Activated T-helper 9 cell treated with anti-CD3 and anti-CD28 coated beads, Interleukin-2, amount 50 U/mL, for 16 hours (primary cell): ENCODE measurements around the gene PARP3.

Experiments used
- DNase-seq: peaks from one replicate; pipeline ENCODE4 v3.0.0-alpha.2; 2020; ENCODE audit warnings: low read depth

PARP3 gene

DNA sequence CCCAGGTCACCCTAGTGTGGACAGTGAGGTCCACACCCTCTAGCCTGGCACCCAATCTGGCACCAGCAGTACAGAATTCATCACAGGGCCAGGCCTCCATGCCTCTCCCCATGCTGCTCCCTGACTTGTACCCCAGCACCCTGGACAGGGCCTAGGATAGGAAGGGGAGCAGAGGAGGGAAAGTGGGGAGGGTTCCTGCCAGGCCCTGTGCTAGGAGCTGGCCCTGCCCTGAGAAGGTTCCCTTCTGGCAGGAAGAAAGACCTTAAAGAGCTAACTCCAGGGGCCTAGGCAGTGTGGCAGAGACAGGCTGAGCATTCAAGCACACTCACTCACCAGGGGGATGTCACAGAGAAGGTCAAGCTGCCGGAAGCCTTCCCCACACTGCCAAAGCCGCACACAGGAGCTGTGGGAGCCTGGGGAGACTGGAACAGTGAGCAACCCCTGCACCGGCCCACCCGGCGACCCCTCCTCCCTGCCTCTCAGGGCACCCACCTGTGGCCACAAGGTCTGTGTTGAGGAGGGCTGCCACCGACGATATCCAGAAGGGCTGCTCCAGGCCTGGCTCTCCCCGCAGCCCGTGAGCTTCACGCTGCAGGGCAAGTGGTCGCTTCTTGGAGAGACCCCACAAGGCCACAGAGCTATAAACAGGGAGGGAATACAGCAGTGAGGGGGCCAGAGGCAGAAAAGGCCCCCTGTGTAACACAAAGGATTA lies 7.9 kb upstream of the PARP3 start:
- DNase-seq = no peak

DNA sequence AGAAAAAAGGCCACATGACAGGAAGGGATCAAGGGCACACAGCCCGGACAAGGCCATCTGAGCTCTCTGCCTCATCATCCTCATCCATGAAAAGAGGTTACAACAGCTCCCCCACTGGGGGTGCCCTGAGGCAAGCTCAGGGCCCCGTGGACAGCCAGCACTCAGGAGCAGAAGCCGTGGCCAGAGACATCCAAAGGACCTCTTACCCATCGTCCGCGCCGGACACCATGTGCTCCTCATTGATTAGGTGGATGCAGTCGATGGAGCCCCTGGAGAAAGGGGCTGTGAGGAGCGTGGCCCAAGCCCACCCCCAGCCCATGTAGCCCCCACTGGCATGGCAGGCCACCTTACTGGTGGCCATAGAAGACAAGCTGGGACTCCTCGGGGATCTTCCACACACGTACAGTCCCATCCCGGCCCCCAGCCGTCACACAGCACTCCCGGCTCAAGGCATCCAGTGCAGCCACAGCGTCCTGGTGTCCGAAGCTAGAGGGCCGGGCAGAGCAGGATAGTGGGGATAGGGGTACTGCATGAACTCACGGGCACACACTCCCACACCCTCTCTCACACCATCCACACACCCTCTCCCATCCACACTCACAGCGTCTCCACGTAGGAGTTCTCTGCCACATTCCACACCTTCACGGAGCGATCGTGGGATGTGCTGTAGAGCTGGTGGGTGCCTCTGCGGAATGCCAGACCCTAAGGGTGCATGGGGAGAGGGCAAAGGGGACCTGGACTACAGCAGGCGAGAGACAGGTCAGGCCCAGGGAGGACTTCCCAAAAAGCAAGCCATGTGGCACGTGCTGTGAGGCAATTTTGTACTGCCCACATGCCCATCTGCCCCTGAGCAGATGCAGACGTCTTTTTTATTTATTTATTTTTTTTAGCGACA lies 6.9 kb upstream of the PARP3 start:
- DNase-seq = no peak

DNA sequence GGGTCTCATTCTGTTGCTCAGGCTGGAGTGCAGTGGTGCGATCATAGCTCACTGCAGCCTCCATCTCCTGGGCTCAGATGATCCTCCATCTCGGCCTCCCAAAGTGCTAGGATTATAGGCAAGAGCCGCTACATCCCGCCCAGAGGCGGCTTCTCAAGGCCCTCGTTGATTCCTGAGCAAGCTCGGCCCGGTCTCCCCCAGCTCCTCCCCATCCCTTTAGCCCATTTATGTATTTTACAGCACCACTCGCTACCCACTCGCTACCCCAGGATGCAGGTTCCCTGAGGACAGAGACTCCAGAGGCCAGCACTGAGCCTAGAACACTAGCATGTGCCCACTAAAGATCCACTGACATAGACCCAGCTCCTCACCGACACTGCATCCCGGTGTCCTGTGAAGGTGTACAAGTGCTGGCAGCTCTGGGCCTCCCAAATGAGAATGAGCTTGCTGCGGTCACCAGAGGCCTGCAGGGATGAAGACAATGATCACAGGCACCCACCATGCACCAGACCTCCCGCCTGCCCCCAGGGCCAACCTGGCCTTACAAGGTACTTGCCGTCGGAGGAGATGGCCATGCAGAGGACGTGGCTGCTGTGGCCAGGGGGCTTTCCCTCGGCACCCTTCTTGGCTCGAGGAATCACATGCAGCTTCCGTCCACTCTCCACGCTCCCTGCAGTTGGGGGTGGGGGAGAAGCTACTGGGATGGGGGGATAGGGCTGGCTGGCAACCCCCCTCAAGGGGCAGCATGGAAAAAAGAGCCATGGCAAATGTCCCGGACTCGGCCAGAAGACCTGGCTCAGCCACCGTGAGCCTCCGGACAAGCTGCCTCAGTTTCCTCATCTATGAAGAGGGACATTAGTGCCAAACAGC lies 6.0 kb upstream of the PARP3 start:
- DNase-seq = no peak

DNA sequence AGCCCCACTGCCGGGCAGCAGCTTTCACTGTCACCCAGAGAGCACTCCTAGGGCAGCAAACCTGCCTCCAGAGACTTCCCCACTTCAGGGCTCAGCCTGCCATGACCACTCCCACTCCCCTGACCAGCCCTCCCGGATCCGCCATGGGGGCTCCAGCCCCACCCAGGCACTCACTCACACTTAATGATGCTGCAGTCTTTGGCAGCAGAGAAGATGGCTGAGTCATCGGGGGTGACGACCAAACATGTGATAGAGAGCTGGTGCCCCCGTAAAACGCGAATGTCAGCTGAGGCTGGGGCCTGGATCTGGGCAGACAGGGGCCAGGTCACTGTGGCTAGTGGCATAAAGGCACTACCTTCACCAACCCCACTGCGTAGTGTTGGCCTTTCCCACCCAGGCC lies 5.1 kb upstream of the PARP3 start:
- DNase-seq = no peak

DNA sequence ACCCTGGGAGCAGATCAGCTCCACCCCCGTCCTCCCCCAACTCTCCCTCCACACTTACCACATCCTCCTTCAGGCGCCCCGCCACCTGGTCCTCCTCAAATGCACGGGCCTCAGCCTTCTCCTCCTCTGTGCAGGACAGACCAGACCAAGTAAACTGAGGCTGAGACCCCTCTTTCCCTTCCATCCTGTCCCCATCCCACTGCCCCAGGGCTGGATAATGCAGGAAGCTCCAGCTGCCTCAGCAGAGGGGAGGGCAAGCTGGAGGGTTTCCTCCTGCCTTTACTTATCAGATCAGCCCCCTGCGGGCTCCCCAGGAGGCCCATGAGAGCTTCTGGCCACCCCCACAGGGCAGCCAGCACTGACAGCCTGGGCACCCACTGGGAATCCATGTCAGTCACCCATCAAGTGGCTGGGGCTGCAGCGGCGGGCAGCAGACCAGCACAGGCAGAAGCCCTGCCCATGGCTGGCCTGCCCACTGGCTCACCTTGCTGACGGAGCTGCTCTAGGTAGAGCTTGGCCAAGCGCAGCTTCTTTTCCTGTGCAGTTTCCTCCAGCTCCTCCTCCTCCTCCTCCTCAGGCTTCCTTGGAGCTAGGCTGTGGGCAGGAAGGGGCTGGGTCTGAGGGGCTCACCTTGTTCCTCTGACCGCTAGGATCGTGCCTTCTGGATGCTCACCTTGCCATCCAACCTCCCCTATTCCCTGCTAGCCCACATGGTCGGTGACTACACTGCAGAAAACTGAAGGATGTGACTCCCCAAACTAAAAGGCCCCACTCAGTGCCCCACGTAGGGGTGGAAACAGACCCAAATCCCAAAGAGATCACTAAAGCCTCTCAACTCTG lies 4.3 kb upstream of the PARP3 start:
- no peak for DNase-seq

DNA sequence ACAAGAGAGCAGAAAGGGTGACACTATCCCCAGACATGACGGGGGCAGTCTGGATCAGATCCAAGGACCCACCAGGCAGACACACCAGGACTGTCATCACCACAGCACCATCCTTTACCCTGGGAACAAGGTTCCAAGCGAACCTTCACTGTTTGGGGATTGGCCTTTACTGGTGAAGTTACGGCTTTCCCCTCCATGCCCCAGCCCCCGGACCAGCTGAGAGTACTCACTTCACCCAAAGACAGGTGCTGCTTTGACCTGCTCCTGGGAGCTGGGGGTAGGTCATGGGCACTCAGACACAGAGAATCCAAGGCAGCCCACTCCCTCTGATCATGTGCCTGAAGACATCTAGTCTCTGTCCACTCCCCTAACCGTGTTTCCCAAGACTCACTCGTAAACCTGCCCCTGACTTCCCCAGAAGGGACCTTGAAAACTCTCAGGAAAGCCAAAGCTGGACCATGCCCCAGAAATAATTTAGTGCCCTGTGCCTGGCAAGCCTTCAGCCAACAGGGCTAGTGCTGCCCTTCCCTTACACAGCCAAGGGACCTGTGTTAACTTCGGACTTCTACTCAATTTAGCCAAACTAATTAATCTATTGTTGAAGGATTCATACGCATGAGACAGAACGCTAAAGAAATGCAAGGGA lies 3.3 kb upstream of the PARP3 start:
- no peak for DNase-seq

DNA sequence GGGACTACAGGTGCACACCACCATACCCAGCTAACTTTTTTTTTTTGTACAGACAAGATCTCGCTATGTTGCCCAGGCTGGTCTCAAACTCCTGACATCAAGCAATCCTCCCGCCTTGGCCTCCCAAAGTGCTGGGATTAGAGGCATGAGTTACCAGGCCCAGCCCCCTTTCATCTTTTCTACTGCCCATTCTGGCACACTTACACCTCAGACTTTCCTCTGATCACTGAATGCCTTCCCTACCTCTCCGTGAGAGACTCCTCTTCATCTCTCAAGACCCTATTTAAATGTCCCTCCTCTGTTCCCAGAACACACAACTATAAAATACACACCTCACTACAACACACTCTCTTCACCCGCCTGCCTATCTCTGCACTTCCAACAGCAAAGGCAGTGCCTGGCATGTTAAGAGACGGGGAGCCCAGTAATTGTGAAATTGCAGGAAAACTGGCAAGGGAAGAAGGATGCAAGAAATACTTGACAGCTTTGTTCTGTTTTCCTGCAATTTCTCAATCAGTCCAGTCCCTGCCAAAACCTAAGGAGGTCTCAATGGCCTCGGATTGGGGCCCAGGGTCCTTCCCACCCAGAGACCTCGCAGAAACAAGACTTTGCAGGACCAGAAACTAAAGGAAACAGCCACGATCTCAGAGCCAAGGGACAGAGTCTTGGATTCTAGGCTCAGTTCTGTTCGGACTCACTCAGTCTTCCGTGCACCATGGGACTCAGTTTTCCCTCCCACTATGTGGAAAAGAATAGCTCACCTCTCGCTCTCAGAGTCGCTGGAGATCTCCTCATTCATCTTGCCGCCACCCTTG lies 1.3 kb upstream of the PARP3 start:
- DNase-seq = no peak

DNA sequence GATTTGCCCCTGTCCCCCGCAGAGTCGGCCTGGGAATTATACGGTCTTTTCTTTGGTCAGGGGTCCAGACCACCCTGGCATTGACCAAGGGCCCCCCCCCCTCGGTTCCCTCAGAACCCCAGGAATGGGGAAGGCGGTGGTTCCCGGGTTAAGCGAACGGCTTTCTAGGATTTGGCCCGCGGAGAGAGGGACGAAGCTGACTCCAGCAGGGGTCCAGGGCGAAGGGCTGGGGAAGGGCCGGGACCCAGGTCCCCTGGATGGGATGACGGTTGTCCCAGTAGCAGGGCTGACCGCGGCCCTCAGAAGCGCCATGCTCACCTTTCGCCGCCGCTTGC lies 733 bp upstream of the PARP3 start:
- no peak for DNase-seq

DNA sequence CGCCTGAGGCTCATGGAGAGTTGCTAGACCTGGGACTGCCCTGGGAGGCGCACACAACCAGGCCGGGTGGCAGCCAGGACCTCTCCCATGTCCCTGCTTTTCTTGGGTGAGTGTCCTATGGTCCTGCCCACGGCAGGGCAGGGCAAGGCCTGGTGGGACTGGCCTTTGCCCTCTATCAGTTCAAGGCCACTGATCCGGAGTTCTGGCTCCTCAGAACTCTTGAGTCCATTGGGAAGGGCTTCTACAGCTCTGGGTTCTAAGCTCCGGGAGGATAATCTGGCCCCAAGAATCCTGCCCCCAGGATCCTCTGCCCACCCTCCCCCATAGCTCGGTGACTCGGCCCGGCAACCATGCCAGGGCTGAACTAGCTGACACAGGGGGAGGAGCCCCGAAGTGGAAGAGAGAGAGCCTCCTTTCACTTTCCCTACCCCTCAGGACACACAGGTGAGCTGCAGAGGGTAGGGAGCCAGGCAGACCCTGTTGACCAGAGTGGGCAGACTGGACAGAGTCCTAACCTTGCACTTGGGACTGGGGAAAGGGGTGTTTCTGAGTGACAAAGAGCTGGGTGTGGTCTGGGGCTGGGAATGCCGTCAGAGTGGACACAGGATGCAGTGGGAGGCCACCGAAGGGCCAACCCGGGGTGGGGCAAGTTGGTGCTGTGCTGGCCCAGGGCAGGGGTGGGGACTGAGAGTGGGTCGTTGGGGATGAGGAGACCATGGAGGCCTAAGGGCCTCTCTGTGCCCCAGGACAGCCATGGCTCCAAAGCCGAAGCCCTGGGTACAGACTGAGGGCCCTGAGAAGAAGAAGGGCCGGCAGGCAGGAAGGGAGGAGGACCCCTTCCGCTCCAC lies 664 bp downstream of the PARP3 start:
- DNase-seq = peak; percentile 31

DNA sequence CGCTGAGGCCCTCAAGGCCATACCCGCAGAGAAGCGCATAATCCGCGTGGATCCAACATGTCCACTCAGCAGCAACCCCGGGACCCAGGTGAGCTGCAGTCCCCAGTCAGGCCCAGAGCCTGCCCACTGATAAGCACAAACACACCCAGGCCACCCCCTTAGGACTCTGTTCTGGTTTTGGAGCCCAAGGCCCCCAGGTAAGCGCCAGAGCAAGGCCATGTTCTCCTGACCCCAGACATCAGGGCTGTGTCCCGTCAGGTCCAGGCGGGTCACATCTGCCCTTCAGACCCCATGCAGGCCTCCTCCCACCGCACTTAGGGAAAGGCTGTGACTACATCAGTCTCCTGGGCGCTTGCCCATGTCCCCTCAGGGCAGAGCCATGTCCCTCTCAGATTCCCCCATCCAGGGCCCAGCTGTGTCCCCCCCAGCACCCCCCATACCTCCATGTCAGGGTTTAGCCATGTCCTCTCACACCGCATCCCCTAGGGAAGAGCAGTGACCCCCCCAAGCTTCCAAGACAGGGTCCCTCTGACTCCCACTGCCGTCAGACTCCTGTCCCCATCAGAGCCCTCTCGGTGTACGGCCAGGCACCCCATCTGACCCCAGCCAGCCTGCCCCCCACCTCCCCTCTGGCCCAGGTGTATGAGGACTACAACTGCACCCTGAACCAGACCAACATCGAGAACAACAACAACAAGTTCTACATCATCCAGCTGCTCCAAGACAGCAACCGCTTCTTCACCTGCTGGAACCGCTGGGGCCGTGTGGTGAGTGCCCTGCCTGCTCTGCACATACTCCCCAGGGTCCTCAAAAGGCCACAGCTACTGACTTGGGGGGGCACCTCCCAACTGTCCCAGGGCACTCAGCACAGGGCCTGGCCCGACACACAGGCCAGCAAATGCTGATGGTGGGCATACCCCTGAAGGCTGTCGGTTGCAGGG lies 1.6 kb downstream of the PARP3 start:
- no peak for DNase-seq

DNA sequence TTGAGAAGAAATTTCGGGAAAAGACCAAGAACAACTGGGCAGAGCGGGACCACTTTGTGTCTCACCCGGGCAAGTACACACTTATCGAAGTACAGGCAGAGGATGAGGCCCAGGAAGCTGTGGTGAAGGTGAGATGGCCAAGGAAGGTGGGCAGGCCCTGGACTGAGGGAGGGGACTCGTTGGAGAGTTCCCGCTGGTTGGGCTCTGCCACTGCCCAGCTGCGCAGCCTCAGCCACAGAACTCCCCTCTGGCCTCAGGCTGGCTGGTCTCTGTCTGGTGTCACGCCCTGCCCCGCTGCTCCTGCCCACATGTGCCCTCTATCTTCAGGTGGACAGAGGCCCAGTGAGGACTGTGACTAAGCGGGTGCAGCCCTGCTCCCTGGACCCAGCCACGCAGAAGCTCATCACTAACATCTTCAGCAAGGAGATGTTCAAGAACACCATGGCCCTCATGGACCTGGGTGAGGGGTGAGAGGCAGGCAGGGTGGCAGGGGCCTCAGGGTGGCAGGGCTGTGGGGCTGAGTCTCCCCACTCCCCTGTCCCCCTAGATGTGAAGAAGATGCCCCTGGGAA lies 2.4 kb downstream of the PARP3 start:
- DNase-seq = no peak

DNA sequence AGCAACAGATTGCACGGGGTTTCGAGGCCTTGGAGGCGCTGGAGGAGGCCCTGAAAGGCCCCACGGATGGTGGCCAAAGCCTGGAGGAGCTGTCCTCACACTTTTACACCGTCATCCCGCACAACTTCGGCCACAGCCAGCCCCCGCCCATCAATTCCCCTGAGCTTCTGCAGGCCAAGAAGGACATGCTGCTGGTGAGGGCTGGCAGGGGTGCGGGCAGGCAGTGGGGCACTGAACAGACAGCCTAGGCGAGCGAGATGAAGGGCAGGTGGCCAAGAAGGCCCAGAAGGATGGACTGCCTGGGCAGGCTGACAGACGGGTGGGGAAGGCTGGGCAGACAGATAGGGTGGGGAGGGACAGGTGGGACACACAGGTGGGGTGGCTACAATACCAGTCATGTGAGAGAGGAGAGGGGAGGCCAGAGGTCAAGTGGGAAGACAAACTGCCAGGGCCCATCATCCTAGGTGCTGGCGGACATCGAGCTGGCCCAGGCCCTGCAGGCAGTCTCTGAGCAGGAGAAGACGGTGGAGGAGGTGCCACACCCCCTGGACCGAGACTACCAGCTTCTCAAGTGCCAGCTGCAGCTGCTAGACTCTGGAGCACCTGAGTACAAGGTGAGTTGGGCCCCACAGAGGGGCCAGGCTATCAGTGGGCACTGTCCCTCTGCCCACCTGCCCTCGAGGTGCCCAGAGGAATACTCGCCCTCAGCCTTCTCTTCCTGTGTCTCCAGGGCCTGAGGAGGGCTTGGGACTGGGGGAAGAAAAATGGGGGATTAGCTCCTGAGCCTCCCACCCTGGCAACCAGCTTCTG lies 3.1 kb downstream of the PARP3 start:
- DNase-seq = no peak

DNA sequence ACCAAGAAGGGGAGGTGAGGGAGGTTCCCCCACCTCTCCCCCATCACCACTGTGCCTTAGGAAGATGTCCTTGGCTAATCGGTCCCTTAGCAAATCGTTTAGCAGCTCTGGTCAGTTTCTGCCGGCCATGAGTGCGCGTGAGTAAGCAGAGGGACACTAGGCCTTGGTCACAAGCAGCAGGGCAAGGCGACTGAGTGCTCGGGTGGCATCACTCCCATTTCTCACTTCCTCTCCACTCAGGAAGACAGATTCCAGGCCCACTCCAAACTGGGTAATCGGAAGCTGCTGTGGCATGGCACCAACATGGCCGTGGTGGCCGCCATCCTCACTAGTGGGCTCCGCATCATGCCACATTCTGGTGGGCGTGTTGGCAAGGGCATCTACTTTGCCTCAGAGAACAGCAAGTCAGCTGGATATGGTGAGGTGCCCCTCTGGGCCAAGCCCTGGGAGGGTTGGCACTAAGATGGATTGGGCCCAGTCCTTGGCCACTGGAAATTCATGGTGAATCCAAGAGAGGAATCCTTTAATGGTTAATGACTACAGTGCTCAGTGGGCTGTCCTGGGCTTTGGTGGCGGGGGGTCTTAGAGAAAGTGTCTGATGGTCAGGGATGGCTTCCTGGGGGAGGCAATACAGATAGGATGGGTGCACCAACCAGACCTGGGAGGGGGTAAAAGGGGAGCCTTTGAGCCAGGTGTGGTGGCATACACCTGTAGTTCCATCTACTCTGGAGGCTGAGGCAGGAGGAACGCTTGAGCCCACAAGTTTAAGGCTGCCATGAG lies 4.0 kb downstream of the PARP3 start:
- DNase-seq = no peak

DNA sequence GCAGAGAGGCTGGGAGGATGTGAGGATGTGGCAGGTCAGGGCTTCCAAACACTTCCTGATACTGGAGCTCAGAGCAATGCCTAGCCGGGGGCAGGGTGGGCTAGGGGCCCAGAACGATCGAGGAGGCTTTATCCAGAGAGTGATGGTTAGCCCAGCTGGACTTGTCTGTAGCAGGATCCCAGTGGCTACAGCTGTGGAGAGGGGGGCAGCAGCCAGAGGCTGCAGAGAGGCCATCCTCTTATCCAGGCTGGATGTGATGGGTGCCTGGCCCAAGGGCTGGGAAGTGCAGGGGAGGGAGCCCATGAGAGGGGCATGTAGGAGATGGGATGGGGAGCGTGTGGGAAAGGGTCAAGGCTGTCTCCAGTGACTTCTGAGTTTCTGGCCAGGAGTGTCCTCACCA lies 4.6 kb downstream of the PARP3 start:
- no peak for DNase-seq

DNA sequence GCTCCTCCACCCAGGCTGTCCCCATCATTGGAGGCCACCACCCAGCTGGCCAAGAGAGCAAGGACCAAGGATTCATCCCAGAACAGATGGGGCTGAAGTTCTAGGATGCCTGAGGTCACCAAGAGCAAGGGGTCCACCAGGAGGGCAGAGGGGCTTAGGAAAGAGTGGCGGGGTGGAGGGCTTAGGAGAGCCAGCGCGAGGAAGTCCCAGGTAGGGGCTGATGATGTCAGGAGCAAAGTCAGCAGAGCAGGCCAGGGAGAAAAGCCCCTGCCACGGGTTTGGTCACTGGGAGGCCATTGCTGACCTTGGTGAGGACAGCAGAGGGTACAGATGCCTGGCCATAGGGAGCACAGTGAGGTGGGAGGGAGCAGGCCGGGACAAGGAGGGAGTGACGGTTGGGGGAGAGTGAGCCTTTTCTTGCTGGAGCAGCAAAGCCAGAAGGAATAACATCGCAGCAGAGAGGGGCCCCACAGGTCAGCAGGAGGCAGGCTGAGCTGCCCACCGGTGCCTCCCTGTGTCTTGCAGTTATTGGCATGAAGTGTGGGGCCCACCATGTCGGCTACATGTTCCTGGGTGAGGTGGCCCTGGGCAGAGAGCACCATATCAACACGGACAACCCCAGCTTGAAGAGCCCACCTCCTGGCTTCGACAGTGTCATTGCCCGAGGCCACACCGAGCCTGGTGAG lies 5.2 kb downstream of the PARP3 start:
- no peak for DNase-seq
